A549 (cell line): Measurements from ENCODE around the gene NSRP1. TPM values are rescaled to one million over a fixed set of nuclear protein-coding genes. Genes with fewer than 3 reads are reported as not detected.

ENCODE experiments used
- ATAC-seq, 2 experiments: fragments of 200-7000 bp in 1 of 2; fragments of >200 bp in 1 of 2; cut with Nextera tagmentation in 1 of 2; cut with Tn5 transposase in 1 of 2; 3 replicates each; pipeline versions ENCODE4 v1.8.0 to v1.9.1; 2018 to 2020; ENCODE audit warnings: mild to moderate bottlenecking in 1 of 2, moderate library complexity in 1 of 2
- CTCF ChIA-PET: fragments of 300-600 bp; sonication (Branson Sonifier 250); formaldehyde crosslinking; extraction: SDS; loops from one replicate; lab custom pipeline; 2021; ENCODE audit warnings: antibody characterized with exemption, inconsistent platforms; lab: Yijun Ruan, JAX
- POLR2A ChIA-PET: fragments of 350-600 bp; formaldehyde crosslinking; extraction: SDS; loops from one replicate; lab custom pipeline; 2021; ENCODE audit warnings: antibody characterized with exemption, inconsistent platforms; lab: Yijun Ruan, JAX
- DNase-seq, 2 experiments: peaks; one replicate each; pipeline versions ENCODE4 v3.0.0 to v3.0.0-alpha.2; 2011 to 2016; ENCODE audit warnings: low read depth in 1 of 2, low spot score in 1 of 2
- FAIRE-seq: peaks from 2 replicates; lab custom pipeline; 2011; peaks lifted over from hg19 to GRCh38; lab: Jason Lieb, UNC
- H3K27ac ChIP-seq, 2 experiments: fragments of >200 bp; sonication (Bioruptor Twin); formaldehyde crosslinking; 3 replicates each; pipeline ENCODE4 v1.5.1; 2016 to 2017
- H3K4me1 ChIP-seq: fragments of >200 bp; sonication (Bioruptor Twin); formaldehyde crosslinking; 3 replicates; pipeline ENCODE4 v1.6.1; 2016
- H3K4me2 ChIP-seq: fragments of >200 bp; sonication (Bioruptor Twin); formaldehyde crosslinking; 3 replicates; pipeline ENCODE4 v1.6.1; 2016
- H3K4me3 ChIP-seq: fragments of >200 bp; sonication (Bioruptor Twin); formaldehyde crosslinking; 3 replicates; pipeline ENCODE4 v1.5.1; 2016
- H3K9me3 ChIP-seq: fragments of >200 bp; sonication (Bioruptor Twin); formaldehyde crosslinking; 3 replicates; pipeline ENCODE4 v1.6.1; 2016
- ATOH8 ChIP-seq: fragments of 250-450 bp; sonication (Bioruptor Pico); IDR thresholded peaks from 2 replicates; pipeline ENCODE4 v1.5.0; 2020; ENCODE audit warnings: low read depth, mild to moderate bottlenecking, moderate library complexity
- BHLHE40 ChIP-seq: IDR thresholded peaks from 2 replicates; pipeline ENCODE4 v1.6.1; 2012; ENCODE audit warnings: low read depth, low read length, inconsistent platforms
- CHD4 ChIP-seq: fragments of 200-600 bp; sonication (generic); IDR thresholded peaks from 2 replicates; pipeline ENCODE4 v1.6.1; 2016; ENCODE audit warnings: antibody characterized with exemption, mild to moderate bottlenecking, borderline replicate concordance
- CTCF ChIP-seq: fragments of >200 bp; sonication (Bioruptor Twin); formaldehyde crosslinking; IDR thresholded peaks from 3 replicates; pipeline ENCODE4 v1.5.1; 2016
- EHF ChIP-seq: fragments of 250-450 bp; sonication (Bioruptor Pico); IDR thresholded peaks from 2 replicates; pipeline ENCODE4 v1.5.0; 2020; ENCODE audit warnings: mild to moderate bottlenecking
- EHMT2 ChIP-seq: fragments of 200-600 bp; sonication (generic); IDR thresholded peaks from 2 replicates; pipeline ENCODE4 v1.6.1; 2016; ENCODE audit warnings: antibody characterized with exemption, low read depth, mild to moderate bottlenecking, moderate library complexity
- FOSB ChIP-seq: fragments of 250-450 bp; sonication (Bioruptor Pico); IDR thresholded peaks from 2 replicates; pipeline ENCODE4 v1.5.0; 2020; ENCODE audit warnings: mild to moderate bottlenecking, moderate library complexity
- GATA3 ChIP-seq: IDR thresholded peaks from 2 replicates; pipeline ENCODE4 v1.6.1; 2012; ENCODE audit warnings: borderline replicate concordance
- HEYL ChIP-seq: fragments of 250-450 bp; sonication (Bioruptor Pico); IDR thresholded peaks from 2 replicates; pipeline ENCODE4 v1.8.0; 2021; ENCODE audit warnings: mild to moderate bottlenecking, moderate library complexity
- HOXB13 ChIP-seq: fragments of 250-450 bp; sonication (Bioruptor Pico); IDR thresholded peaks from 2 replicates; pipeline ENCODE4 v1.5.0; 2020; ENCODE audit warnings: low read depth, mild to moderate bottlenecking, moderate library complexity
- JUNB ChIP-seq: fragments of >200 bp; sonication (Bioruptor Twin); formaldehyde crosslinking; IDR thresholded peaks from 2 replicates; pipeline ENCODE4 v1.6.1; 2016
- KDM1A ChIP-seq: fragments of 200-600 bp; sonication (generic); IDR thresholded peaks from 2 replicates; pipeline ENCODE4 v1.6.1; 2016; ENCODE audit warnings: low read depth, mild to moderate bottlenecking
- MAZ ChIP-seq: fragments of 150-350 bp; IDR thresholded peaks from 2 replicates; pipeline ENCODE4 v1.6.1; 2014; ENCODE audit warnings: antibody characterized with exemption, low read depth, low read length, borderline replicate concordance
- MYC ChIP-seq: IDR thresholded peaks from 2 replicates; pipeline ENCODE4 v1.6.1; 2012; ENCODE audit warnings: mild to moderate bottlenecking, inconsistent platforms, low read length, improper control_type of control experiment, borderline replicate concordance
- NR3C1 ChIP-seq: fragments of >200 bp; sonication (Bioruptor Twin); formaldehyde crosslinking; IDR thresholded peaks from 3 replicates; pipeline ENCODE4 v1.6.1; 2017
- PBX3 ChIP-seq: IDR thresholded peaks from 2 replicates; pipeline ENCODE4 v1.6.1; 2012
- RAD21 ChIP-seq, 2 experiments: fragments of >200 bp in 1 of 2; sonication (Bioruptor Twin) in 1 of 2; formaldehyde crosslinking in 1 of 2; IDR thresholded peaks in 1 of 2; conservative IDR thresholded peaks in 1 of 2; 2 replicates in 1 of 2; 3 replicates in 1 of 2; pipeline ENCODE4 v1.6.1; 2012 to 2018; ENCODE audit warnings: inconsistent platforms in 1 of 2
- REST ChIP-seq: fragments of 200-600 bp; sonication (generic); IDR thresholded peaks from 2 replicates; pipeline ENCODE4 v1.6.1; 2016; ENCODE audit warnings: antibody characterized with exemption, mild to moderate bottlenecking, moderate library complexity
- RNF2 ChIP-seq: fragments of 200-600 bp; sonication (generic); IDR thresholded peaks from 2 replicates; pipeline ENCODE4 v1.6.1; 2016; ENCODE audit warnings: low read depth, mild to moderate bottlenecking, antibody characterized with exemption, moderate library complexity, borderline replicate concordance
- ZC3H11A ChIP-seq: fragments of 450-650 bp; IDR thresholded peaks from 2 replicates; pipeline ENCODE4 v1.6.1; 2014; ENCODE audit warnings: antibody characterized with exemption, mild to moderate bottlenecking
- ZSCAN20 ChIP-seq: fragments of 250-450 bp; sonication (Bioruptor Pico); IDR thresholded peaks from 2 replicates; pipeline ENCODE4 v1.8.0; 2022; ENCODE audit warnings: mild to moderate bottlenecking, moderate library complexity
- WGBS: methylation state at CpG from one replicate; pipeline ENCODE4 v1.1.6; 2017; ENCODE audit errors: missing lambda C conversion rate; 5-methylcytosine and 5-hydroxymethylcytosine counted together
- polyA plus RNA-seq, 4 experiments: library from polyadenylated mRNA; depleted of rRNA in 3 of 4; stranded (reverse); fragments of >200 nt; fragmentation: RNase III in 1 of 4; extraction: RNeasy Plus Mini Kit Qiagen cat#74134 plus additional on column Dnase treatment in 1 of 4; gene quantifications; 2 replicates in 3 of 4; 3 replicates in 1 of 4; pipeline ENCODE4 v1.2.3, GENCODE V29; 2011 to 2017

The NSRP1 gene
- polyA plus RNA-seq, 2 of the 4 experiments (the other 2 are of a cell fraction): 30.9 to 39.6 TPM

GRCh38 chr17:30222251-30222650 lies 105.6 kb downstream of the NSRP1 start:
- no peak overlapping the region for H3K4me3 ChIP-seq
- no peak for FAIRE-seq
- H3K4me1 ChIP-seq: no peaks in the 10 kb centered on the region
- ChIA-PET POLR2A (no interaction called here), CTCF (interaction anchor here (0.7 to 7.6 kb wide), 6 partner anchors 9 to 117 kb away, joined by 3 to 53 read pairs (median 6); partner anchors contain the start of gene SLC6A4)
- 59% methylated on average over 4 of the region's 4 CpGs for WGBS
- ATAC-seq: no peak
- TF ChIP-seq PBX3 (no peak), REST (no peak), EHF (CRISPR knock-in tag) (no peak), EHMT2 (no peak), ATOH8 (CRISPR knock-in tag) (no peak), CTCF (no peak), GATA3 (no peak), ZC3H11A (no peak), MAZ (no peak), JUNB (no peak), HEYL (CRISPR knock-in tag) (no peak), ZSCAN20 (CRISPR knock-in tag) (no peak), BHLHE40 (no peak), HOXB13 (no peak), MYC (no peak)
- H3K27ac ChIP-seq: no peak overlapping the region
- no peak overlapping the region for H3K4me2 ChIP-seq
- H3K9me3 ChIP-seq: no peaks in the 10 kb centered on the region
- no peak for DNase-seq

- Histone ChIP-seq H3K4me2 (no peak overlapping the region), H3K4me1 (no peaks in the 10 kb centered on the region), H3K27ac (no peak overlapping the region)
- CTCF ChIA-PET: interaction anchor here (0.8 to 7.6 kb wide), 5 partner anchors 8 to 118 kb away, joined by 3 to 53 read pairs (median 8); partner anchors contain the start of gene SLC6A4
- no peak for FAIRE-seq
- TF ChIP-seq MAZ: no peak
- TF ChIP-seq HEYL (CRISPR knock-in tag): no peak
- no peak for TF ChIP-seq FOSB (CRISPR knock-in tag)
- no peak for TF ChIP-seq ZSCAN20 (CRISPR knock-in tag)
- TF ChIP-seq KDM1A: no peak
- TF ChIP-seq PBX3: no peak
- TF ChIP-seq CHD4: no peak
- no peak for TF ChIP-seq RNF2
- no peak for TF ChIP-seq RAD21 (conservative IDR thresholded peaks at IDR 0.05 in 1 of 2, IDR thresholded peaks at IDR 0.05 in 1 of 2)
- TF ChIP-seq NR3C1: no peak
- TF ChIP-seq, all 56 proteins: peak for 0
- Histone ChIP-seq H3K4me3 (no peak overlapping the region), H3K9me3 (no peaks in the 10 kb centered on the region)
- no peak for ATAC-seq
- 67% methylated on average over 13 of the region's 13 CpGs for WGBS
- POLR2A ChIA-PET: no interaction called here
- DNase-seq: no peak
These were observed 106.1 kb downstream of the NSRP1 start for GRCh38 chr17:30222721-30223175.
